Activated T-helper 1 cell treated with anti-CD3 and anti-CD28 coated beads, Interleukin-12 subunit alpha, Interleukin-12 subunit beta, Interleukin-2, Interleukin-4 antibody, amounts not matched to agents 30 ng/mL and 10 ng/mL and 1 ng/mL, durations not matched to agents 14 hours and 24 hours and 36 hours (primary cell): Measurements from ENCODE around the gene ABCC4. TPM values are rescaled to one million over a fixed set of nuclear protein-coding genes. Genes with fewer than 3 reads are reported as not detected.

Source experiments
- DNase-seq: peaks from one replicate; pipeline ENCODE4 v3.0.0; 2021; ENCODE audit warnings: low spot score
- H3K27ac Mint-ChIP-seq: one replicate; pipeline ENCODE4 v1.8.0; 2021; ENCODE audit warnings: mild to moderate bottlenecking, mixed read lengths
- H3K27me3 Mint-ChIP-seq: one replicate; pipeline ENCODE4 v1.8.0; 2022; ENCODE audit warnings: mild to moderate bottlenecking, moderate library complexity, mixed read lengths; ENCODE audit not compliant: insufficient read depth
- H3K36me3 Mint-ChIP-seq: one replicate; pipeline ENCODE4 v1.8.0; 2021; ENCODE audit warnings: low read depth, mixed read lengths
- H3K4me1 Mint-ChIP-seq: one replicate; pipeline ENCODE4 v1.8.0; 2021; ENCODE audit warnings: low read depth, mixed read lengths
- H3K4me3 Mint-ChIP-seq: one replicate; pipeline ENCODE4 v1.8.0; 2021; ENCODE audit warnings: mild to moderate bottlenecking, moderate library complexity, mixed read lengths
- H3K9me3 Mint-ChIP-seq: one replicate; pipeline ENCODE4 v1.8.0; 2021; ENCODE audit warnings: mixed read lengths
- intact Hi-C: fragments of 100-400 bp; cut with micrococcal nuclease; formaldehyde crosslinking; loops from one replicate; pipeline ENCODE4 v1.15.1; 2024
- total RNA-seq: library from RNA; stranded (reverse); gene quantifications from 2 replicates; pipeline ENCODE4 v1.2.3, GENCODE V29; 2022

The ABCC4 gene
- total RNA-seq, 1 donor from 2014 or later = 16.4 TPM

DNA sequence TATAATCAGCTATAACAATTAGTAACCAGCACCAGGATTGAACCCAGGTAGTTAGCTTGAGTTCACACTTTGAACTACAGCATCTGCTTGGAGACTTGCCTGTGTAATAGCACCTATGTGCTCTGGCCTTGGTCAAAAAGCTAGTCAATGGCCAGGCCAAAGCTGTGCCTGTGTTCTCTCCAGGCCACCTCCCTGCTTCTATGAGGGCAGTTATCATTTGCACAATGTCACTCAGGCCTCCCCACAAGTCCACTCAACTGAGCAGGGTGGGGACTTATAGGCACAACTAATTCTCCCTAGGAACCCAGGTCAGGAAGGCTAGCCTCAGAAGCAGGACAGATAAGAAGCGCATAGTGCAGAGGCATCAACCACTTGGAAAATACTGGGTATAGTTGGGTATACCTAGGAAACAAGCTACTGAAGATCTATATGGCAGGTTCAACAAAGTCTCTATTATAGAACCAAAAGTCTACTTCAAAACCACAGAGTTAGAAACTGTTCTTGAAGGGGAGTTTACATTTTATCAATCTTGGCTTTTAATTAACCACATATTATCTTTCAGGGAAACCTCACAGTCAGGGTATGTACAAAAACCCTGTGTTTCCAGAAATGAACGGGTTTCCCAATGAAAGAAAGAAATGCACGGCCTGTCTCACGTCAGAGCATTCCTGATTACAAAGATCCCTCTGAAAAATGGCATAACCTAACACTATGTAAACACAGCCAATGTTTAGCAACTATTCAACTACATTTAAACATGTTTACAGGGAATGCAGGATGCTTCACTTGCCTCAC, 140.9 kb downstream of the ABCC4 start:
- Mint-ChIP-seq H3K27me3 (no peaks in the 10 kb centered on the region), H3K36me3 (no peaks in the 10 kb centered on the region), H3K4me1 (no peaks in the 10 kb centered on the region), H3K9me3 (no peaks in the 10 kb centered on the region), H3K27ac (no peak overlapping the region), H3K4me3 (no peak overlapping the region)
- DNase-seq = no peak
- intact Hi-C loops = no loop called here

DNA sequence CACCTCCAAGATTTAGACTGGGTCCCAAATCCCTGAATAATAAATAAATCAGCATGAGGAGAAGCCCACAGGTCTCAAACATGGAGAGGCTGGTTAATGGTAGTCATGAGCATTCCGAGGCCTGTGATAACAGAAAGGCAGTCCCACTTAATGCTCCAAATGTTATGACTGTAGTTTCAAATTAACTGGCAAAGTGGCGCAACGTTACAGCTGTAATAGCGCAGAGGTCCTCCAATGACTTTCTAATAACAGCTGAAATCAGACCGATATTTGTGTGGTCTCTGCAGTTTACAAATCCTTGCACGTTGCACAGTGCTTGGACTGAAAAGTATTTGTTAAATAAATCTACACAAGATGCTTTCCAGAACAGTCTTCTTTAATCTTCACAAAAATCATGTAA, 141.8 kb downstream of the ABCC4 start:
- Mint-ChIP-seq H3K27ac (no peak overlapping the region), H3K9me3 (no peaks in the 10 kb centered on the region), H3K27me3 (no peaks in the 10 kb centered on the region), H3K36me3 (no peaks in the 10 kb centered on the region), H3K4me1 (peaks cover under 1% of the 10 kb centered on the region), H3K4me3 (no peak overlapping the region)
- intact Hi-C loops = no loop called here
- no peak for DNase-seq

DNA sequence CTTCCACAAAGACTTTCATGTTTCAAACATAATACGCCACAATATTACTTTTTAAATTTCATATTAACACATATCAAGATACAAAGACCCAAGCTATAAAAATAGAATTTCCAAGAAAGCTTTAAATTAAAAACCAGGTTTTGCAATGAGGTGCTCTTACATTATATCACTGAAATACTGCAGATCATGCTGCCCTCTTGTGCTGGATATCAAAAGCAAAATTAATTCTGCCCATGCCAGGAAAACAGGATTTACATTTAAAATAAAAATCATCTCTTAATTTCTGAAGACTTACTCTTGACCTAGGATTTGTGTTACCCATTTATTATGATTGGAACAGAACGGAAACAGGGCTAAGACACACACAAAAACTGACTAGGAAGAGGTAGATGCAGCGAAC, 145.0 kb downstream of the ABCC4 start:
- no peaks in the 10 kb centered on the region for H3K36me3 Mint-ChIP-seq
- no peak for DNase-seq
- no peak overlapping the region for H3K27ac Mint-ChIP-seq
- intact Hi-C loops = no loop called here
- no peaks in the 10 kb centered on the region for H3K27me3 Mint-ChIP-seq
- peaks cover 8% of the 10 kb centered on the region for H3K4me1 Mint-ChIP-seq
- H3K4me3 Mint-ChIP-seq = no peak overlapping the region
- H3K9me3 Mint-ChIP-seq = no peaks in the 10 kb centered on the region

DNA sequence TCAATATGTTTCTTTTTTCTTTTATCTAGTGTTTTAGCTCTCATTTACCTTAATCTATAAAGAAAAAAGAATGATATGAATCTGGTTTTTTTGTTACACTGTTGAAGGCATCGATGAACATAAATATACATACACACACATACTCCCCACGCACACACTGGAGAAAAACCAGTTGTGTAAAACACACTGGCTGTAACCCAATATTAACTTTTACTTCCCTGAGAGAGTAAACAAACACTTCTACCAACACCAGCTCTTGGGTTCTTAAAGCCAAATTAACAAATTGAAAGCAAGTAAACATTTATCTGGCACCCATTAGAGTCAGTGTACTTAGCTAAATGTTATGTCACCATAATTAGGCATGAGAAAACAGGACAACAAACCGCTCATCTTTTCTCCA, 145.7 kb downstream of the ABCC4 start:
- H3K4me3 Mint-ChIP-seq = no peak overlapping the region
- intact Hi-C loops = loop anchor here (2.0 kb wide), 2 partner anchors 29 to 105 kb away; no protein-coding TSS in a partner anchor
- H3K4me1 Mint-ChIP-seq = peaks cover 8% of the 10 kb centered on the region
- no peaks in the 10 kb centered on the region for H3K9me3 Mint-ChIP-seq
- no peak overlapping the region for H3K27ac Mint-ChIP-seq
- no peaks in the 10 kb centered on the region for H3K36me3 Mint-ChIP-seq
- H3K27me3 Mint-ChIP-seq = no peaks in the 10 kb centered on the region
- DNase-seq = no peak

DNA sequence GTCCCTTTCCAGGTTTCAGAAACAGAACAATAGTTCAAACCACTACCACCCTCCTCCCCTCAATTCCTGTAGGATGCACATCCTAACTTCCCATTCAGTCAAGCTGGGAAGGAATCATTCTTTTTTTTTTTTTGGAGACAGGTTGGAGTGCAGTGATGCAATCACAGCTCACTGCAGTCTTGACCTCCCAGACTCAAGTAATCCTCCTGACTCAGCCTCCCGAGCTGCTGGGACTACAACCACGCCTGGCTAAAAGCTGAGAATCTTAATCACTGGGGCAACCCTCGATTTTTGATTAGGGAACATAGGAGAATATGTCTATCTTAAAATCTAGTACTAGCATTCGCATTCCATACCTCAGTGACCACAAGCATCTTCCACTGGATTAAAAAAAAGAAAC, 146.2 kb downstream of the ABCC4 start:
- no peaks in the 10 kb centered on the region for H3K9me3 Mint-ChIP-seq
- no peaks in the 10 kb centered on the region for H3K36me3 Mint-ChIP-seq
- no peak for DNase-seq
- H3K27me3 Mint-ChIP-seq = no peaks in the 10 kb centered on the region
- no peak overlapping the region for H3K4me3 Mint-ChIP-seq
- intact Hi-C loops = loop anchor here (2.0 kb wide), 2 partner anchors 30 to 104 kb away; no protein-coding TSS in a partner anchor
- H3K27ac Mint-ChIP-seq = no peak overlapping the region
- peaks cover 8% of the 10 kb centered on the region for H3K4me1 Mint-ChIP-seq

DNA sequence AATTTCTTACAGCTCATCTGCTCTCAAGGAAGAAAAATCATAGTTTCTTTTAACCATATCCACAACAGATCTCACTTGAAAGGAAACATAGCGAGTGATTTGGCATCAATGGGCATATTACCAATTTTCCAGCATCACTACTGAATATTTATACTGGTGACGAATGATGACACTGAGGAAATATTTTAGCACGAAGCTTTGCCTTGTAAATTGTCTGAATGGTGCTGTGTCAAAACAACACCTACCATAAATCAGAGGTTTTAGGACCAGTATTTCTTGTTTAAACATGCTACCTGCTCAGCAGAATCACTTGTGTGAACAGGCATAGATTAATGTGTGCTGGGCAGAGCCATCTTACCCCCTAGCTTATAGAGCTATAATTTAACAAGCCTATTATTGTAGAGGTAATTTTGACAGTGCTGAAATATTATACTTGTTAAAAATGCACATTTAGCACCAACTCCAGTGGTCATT, 146.8 kb downstream of the ABCC4 start:
- Mint-ChIP-seq H3K36me3 (no peaks in the 10 kb centered on the region), H3K27ac (peak overlapping the region; percentile 40), H3K4me1 (peaks cover 8% of the 10 kb centered on the region), H3K4me3 (no peak overlapping the region), H3K27me3 (no peaks in the 10 kb centered on the region), H3K9me3 (no peaks in the 10 kb centered on the region)
- DNase-seq = no peak
- intact Hi-C loops = loop anchor here (2.0 kb wide), 2 partner anchors 30 to 104 kb away; no protein-coding TSS in a partner anchor

DNA sequence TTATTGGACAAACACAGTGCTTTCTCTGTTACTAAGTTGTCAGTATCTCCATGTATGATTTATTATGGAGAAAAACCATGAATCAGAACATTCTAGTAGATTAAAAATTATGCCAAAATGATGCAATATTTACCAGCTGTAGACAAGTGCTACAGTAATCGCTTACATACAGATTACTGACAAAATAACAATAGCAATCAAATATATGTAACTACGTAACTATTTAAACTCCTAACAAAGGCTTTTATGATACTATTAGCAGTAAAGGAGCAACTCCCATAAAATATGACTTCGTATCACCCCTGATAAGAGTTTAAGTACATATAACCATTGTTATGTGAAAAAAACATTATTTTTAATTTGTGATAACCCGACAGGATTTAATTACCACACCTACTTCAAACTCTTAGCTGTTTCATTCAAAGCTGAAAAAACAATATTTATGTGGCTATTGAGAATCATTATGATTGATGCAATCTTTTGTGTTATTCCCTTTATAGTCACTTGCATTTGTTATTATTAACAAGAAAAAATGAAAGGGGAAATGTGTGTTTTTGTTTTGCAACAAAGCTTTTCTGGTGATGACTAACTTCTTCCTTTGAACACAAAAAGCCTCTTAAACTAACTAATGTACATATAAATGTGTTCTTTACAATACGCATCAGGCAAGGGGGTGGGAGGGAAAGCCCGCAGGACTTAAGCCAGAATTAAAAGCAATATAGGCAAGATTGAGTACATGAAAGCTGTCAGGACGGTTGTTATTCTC, 147.4 kb downstream of the ABCC4 start:
- Mint-ChIP-seq H3K4me1 (peaks cover 8% of the 10 kb centered on the region), H3K27me3 (no peaks in the 10 kb centered on the region), H3K36me3 (no peaks in the 10 kb centered on the region), H3K4me3 (no peak overlapping the region), H3K27ac (peak overlapping the region; percentile 40), H3K9me3 (no peaks in the 10 kb centered on the region)
- DNase-seq = no peak
- intact Hi-C loops = loop anchor here (2.0 kb wide), 2 partner anchors 31 to 103 kb away; no protein-coding TSS in a partner anchor

DNA sequence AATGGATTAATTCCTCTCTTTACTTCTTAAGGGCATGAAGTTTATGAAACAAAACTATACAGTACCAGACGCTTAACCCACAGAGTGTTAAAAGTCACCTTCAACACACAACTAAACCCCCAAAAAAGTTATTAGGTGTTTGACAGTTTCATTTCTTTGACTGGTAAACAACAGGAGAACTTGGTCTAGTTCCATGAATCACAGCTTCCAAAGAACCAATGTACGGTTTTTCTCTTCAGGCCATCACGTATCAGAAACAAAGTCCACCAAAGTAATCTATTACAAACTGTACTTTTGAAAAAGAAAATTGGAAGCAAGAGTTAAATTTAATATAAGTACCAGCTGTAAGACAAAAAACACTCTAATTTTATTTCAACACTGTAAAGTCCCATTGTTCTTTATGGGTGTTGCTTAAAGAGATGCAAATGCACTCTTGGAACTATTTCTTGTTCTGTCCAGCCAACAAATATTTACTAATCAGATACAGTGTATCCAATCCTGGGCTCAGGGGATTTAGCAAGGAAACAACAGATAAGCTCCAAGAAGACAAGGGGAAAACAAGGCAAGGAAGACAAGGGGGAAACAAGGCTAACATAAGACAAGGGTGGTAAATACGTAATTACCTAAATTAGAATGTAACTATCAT, 149.2 kb downstream of the ABCC4 start:
- Mint-ChIP-seq H3K36me3 (peaks cover 2% of the 10 kb centered on the region), H3K4me1 (peaks cover 8% of the 10 kb centered on the region), H3K27ac (no peak overlapping the region), H3K4me3 (no peak overlapping the region), H3K27me3 (no peaks in the 10 kb centered on the region), H3K9me3 (no peaks in the 10 kb centered on the region)
- no peak for DNase-seq
- intact Hi-C loops = no loop called here

DNA sequence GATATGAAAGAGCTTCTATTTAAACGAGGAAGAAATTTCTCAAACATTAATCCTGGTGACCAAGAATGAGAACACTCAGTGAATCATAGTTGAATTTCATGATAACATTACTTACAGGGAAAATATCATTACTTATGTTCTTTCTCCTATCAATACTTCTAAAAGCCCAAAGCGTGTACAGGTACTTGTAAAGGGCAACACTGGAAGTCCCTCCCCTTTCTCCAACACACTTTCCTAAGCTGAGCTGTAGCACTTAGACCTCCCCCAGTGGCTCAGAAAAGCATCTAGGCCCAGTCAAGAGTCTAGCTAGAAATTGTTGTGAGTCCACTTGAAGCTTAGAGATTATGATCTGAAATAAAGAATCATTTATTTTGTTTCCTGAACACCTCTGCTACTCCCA, 150.7 kb downstream of the ABCC4 start:
- H3K36me3 Mint-ChIP-seq = peaks cover 2% of the 10 kb centered on the region
- no peak overlapping the region for H3K27ac Mint-ChIP-seq
- intact Hi-C loops = no loop called here
- no peak overlapping the region for H3K4me3 Mint-ChIP-seq
- peaks cover 8% of the 10 kb centered on the region for H3K4me1 Mint-ChIP-seq
- H3K27me3 Mint-ChIP-seq = no peaks in the 10 kb centered on the region
- no peak for DNase-seq
- H3K9me3 Mint-ChIP-seq = no peaks in the 10 kb centered on the region

DNA sequence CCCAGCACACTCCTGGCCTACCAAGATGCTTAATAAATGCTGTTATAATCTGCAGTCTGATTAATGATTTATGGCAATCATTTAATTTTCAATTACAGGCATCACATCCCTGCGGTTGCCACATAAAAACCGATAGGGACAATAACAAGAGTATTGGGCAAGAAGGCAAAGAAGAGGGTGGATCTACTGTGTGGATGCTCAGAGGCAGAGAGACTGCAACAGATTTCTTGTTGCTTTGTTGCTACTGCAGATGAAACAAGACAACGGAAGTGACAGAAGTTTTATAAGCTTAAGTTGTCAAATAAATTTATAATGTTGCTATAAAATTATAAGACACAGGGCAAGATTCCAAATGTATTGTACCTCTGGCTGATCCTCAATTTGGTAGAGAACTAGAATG, 154.8 kb downstream of the ABCC4 start:
- H3K9me3 Mint-ChIP-seq = no peaks in the 10 kb centered on the region
- intact Hi-C loops = no loop called here
- H3K4me1 Mint-ChIP-seq = peaks cover 8% of the 10 kb centered on the region
- no peaks in the 10 kb centered on the region for H3K27me3 Mint-ChIP-seq
- peaks cover 6% of the 10 kb centered on the region for H3K36me3 Mint-ChIP-seq
- no peak overlapping the region for H3K4me3 Mint-ChIP-seq
- H3K27ac Mint-ChIP-seq = no peak overlapping the region
- DNase-seq = no peak

DNA sequence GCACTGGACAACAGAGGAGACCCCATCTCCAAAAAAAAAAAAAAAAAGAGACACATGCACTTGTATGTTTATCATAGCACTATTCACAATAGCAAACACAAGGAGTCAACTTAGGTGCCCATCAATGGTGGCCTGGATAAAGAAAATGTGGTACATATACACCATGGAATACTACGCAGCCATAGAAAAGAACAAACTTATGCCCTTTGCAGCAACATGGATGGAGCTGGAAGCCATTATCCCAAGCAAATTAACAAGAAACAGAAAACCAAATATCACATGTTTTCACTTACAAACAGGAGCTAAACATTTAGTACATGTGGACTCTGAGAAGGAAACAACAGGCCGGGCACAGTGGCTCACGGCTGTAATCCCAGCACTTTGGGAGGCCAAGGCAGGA, 155.7 kb downstream of the ABCC4 start:
- H3K36me3 Mint-ChIP-seq = peaks cover 6% of the 10 kb centered on the region
- H3K27me3 Mint-ChIP-seq = no peaks in the 10 kb centered on the region
- no peak overlapping the region for H3K27ac Mint-ChIP-seq
- no peak for DNase-seq
- H3K4me3 Mint-ChIP-seq = no peak overlapping the region
- no peaks in the 10 kb centered on the region for H3K9me3 Mint-ChIP-seq
- peaks cover 8% of the 10 kb centered on the region for H3K4me1 Mint-ChIP-seq
- intact Hi-C loops = no loop called here

DNA sequence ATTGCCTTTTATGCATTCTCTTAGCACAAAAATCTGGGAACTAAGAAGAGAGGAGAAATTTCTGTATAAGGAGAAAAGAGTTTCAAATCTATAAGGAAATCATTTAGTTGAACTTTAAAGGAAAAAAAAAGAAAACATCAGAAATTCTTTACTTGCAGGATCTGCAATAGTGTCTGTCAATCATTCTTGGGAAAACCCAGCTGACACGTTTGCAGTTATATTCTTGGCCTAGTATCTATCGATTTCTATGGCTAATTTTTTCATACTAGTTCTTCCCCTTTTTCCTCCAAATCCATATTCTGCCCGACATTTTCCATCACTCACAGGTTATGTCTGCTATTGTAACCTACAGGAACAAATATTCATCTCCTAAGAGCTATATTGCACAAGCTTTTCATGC, 160.7 kb downstream of the ABCC4 start:
- no peaks in the 10 kb centered on the region for H3K27me3 Mint-ChIP-seq
- DNase-seq = no peak
- no peak overlapping the region for H3K4me3 Mint-ChIP-seq
- H3K36me3 Mint-ChIP-seq = peaks cover 11% of the 10 kb centered on the region
- intact Hi-C loops = no loop called here
- H3K9me3 Mint-ChIP-seq = no peaks in the 10 kb centered on the region
- no peak overlapping the region for H3K27ac Mint-ChIP-seq
- peaks cover 8% of the 10 kb centered on the region for H3K4me1 Mint-ChIP-seq
